SK-N-MC (cell line): ENCODE measurements around the gene ALPP.
"Not testable (repeated sequence)": the region's sequence is repeated elsewhere in the genome, so short reads cannot be mapped to it uniquely, and the experiment has no call there.

Experiments
- DNase-seq: peaks from one replicate; pipeline ENCODE4 v3.0.0-alpha.2; 2011; ENCODE audit warnings: low read depth, low spot score
- H3K27ac ChIP-seq: fragments of 200-600 bp; sonication (generic); 2 replicates; pipeline ENCODE4 v1.5.1; 2016; ENCODE audit warnings: mixed run types
- H3K36me3 ChIP-seq: fragments of 200-600 bp; sonication (generic); 2 replicates; pipeline ENCODE4 v1.6.1; 2017; ENCODE audit warnings: antibody characterized with exemption, low read length, mixed read lengths; ENCODE audit not compliant: insufficient read depth
- H3K4me3 ChIP-seq: fragments of 200-600 bp; sonication (generic); 2 replicates; pipeline ENCODE4 v1.5.1; 2016
- H3K9ac ChIP-seq: fragments of 200-600 bp; sonication (generic); 2 replicates; pipeline ENCODE4 v1.8.0; 2017; ENCODE audit warnings: mixed run types, mixed read lengths; ENCODE audit not compliant: insufficient read length
- H3K9me3 ChIP-seq: fragments of 200-600 bp; sonication (generic); 2 replicates; pipeline ENCODE4 v1.6.1; 2017; ENCODE audit warnings: low read depth, mild to moderate bottlenecking, antibody characterized with exemption, low read length, moderate library complexity, mixed read lengths
- EZH2 ChIP-seq: fragments of 200-600 bp; sonication (generic); IDR thresholded peaks from one replicate; pipeline ENCODE4 v1.6.1; 2017; ENCODE audit warnings: antibody characterized with exemption
- FOXP2 ChIP-seq: optimal IDR thresholded peaks from 2 replicates; pipeline ENCODE3; 2011; ENCODE audit warnings: mild to moderate bottlenecking, moderate library complexity; ENCODE audit not compliant: insufficient read depth; ENCODE audit errors: extremely low read length, control extremely low read depth
- POLR2AphosphoS5 ChIP-seq: IDR thresholded peaks from 2 replicates; pipeline ENCODE4 v1.6.1; 2012; ENCODE audit warnings: mild to moderate bottlenecking, low read depth, low read length, borderline replicate concordance

The ALPP gene

GRCh38 chr2:232389327-232389726, 10.8 kb downstream of the ALPP start:
- Histone ChIP-seq H3K27ac (no peak overlapping the region), H3K4me3 (no peak overlapping the region), H3K36me3 (no peaks in the 10 kb centered on the region), H3K9me3 (no peaks in the 10 kb centered on the region), H3K9ac (no peak overlapping the region)
- no peak for TF ChIP-seq EZH2
- TF ChIP-seq FOXP2, result no peak
- TF ChIP-seq POLR2AphosphoS5, result no peak
- DNase-seq, result no peak

DNA sequence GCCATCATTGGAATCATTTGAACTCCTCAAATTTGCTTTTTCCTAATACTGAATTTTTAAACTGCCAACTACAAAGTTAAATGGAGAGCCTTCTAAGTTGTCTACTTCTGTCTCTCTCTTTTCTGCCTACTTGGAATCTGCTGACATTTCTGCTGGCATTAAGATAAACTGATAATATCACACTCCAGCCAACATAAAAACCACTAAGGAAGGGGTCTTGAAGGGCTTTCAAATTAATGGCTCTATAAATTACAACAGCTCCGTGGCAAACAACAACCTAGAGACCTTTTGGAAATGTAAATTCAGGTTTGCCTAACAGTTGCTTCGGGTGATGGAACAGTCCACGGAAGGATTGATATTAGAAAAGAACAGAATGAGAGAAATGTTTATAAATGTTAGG, 12.1 kb downstream of the ALPP start:
- Histone ChIP-seq H3K9ac (no peak overlapping the region), H3K27ac (no peak overlapping the region), H3K36me3 (no peaks in the 10 kb centered on the region), H3K9me3 (no peaks in the 10 kb centered on the region), H3K4me3 (no peak overlapping the region)
- TF ChIP-seq POLR2AphosphoS5 (no peak), EZH2 (no peak), FOXP2 (no peak)
- DNase-seq, result no peak

DNA sequence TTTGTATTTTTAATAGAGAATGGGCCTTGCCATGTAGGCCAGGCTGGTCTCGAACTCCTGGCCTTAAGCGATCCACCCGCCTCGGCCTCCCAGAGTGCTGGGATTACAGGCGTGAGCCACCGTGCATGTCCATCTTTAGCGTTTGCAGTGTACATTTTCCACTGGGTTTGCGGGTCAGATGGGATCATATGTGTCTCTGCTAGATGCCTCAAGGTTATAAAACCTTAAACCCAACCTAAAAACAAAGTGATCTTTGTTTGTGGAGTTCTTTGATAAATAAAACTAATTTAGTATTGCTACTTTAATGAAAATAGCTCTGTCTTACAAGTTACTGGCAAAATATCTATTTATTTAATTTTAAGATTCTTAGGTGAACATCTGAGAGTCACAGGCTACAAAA, 15.0 kb downstream of the ALPP start:
- TF ChIP-seq EZH2 (no peak), POLR2AphosphoS5 (no peak), FOXP2 (no peak)
- H3K4me3 ChIP-seq, result no peak overlapping the region
- no peaks in the 10 kb centered on the region for H3K9me3 ChIP-seq

DNA sequence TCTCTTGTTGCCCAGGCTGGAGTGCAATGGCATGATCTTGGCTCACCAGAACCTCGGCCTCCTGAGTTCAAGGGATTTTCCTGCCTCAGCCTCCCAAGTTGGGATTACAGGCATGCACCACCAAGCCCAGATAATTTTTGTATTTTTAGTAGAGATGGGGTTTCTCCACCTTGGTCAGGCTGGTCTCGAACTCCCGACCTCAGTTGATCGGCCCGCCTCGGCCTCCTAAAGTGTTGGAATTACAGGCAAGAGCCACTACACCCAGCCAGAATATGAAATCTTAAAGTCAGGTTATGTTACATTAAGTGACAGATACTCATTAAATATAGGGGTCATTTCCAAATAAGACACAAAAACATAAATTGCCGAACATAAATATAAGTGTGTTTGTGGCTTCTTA, 15.9 kb downstream of the ALPP start:
- H3K4me3 ChIP-seq, H3K27ac ChIP-seq, H3K9ac ChIP-seq, H3K36me3 ChIP-seq, DNase-seq, H3K9me3 ChIP-seq: not testable (repeated sequence)

More for the DNA sequence above, 15.0 kb downstream of the ALPP start:
- no peak for DNase-seq
- H3K27ac ChIP-seq, result no peak overlapping the region
- no peak overlapping the region for H3K9ac ChIP-seq
- no peaks in the 10 kb centered on the region for H3K36me3 ChIP-seq

DNA sequence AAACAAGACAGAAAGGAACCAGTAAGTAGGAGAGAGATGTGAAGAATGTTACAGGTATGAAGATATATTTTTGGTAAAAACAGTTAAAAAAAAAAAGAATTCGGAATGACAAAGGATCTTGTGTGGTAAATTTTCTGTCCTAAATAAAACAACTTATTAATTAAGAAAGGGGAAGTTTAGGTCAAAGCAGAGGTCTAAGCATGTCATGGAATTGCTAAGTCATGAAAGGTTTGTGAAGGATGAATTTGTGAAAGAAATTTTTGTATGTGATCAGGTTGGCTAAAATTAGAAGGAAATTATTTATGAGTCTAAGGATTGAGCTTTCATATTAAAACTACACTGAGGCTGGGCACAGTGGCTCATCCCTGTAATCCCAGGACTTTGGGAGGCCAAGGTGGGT, 17.0 kb downstream of the ALPP start:
- DNase-seq, result no peak
- H3K27ac ChIP-seq, result no peak overlapping the region
- TF ChIP-seq FOXP2 (no peak), EZH2 (no peak), POLR2AphosphoS5 (no peak)

DNA sequence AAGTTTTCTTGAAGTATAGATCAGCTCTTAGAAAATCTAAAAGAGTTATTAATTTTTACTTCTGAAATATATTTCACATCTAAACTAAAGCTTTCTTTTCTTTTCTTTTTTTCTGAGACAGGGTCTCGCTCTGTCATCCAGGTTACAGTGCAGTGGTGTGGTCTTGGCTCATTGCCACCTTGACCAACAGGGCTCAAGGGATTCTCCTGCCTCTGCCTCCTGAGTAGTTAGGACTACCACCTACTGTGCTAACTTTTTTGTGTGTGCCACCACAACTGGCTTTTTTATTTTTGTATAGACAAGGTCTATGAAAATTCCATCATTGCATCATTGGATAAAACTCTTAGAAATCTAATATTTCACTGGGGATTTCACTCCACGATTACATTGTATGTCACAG, 18.1 kb downstream of the ALPP start:
- TF ChIP-seq FOXP2, result no peak
- TF ChIP-seq EZH2, result no peak
- TF ChIP-seq POLR2AphosphoS5, result no peak
- no peaks in the 10 kb centered on the region for H3K9me3 ChIP-seq
- no peak for DNase-seq

More for the DNA sequence above, 17.0 kb downstream of the ALPP start:
- Histone ChIP-seq H3K9me3 (no peaks in the 10 kb centered on the region), H3K36me3 (no peaks in the 10 kb centered on the region), H3K9ac (no peak overlapping the region), H3K4me3 (no peak overlapping the region)

GRCh38 chr2:232398293-232399034, 19.9 kb downstream of the ALPP start:
- Histone ChIP-seq H3K9me3 (no peaks in the 10 kb centered on the region), H3K27ac (no peak overlapping the region), H3K4me3 (no peak overlapping the region), H3K36me3 (no peaks in the 10 kb centered on the region), H3K9ac (no peak overlapping the region)
- TF ChIP-seq EZH2, result no peak
- no peak for TF ChIP-seq POLR2AphosphoS5
- TF ChIP-seq FOXP2, result no peak
- no peak for DNase-seq

More for the DNA sequence above, 18.1 kb downstream of the ALPP start:
- Histone ChIP-seq H3K9ac (no peak overlapping the region), H3K36me3 (no peaks in the 10 kb centered on the region), H3K4me3 (no peak overlapping the region), H3K27ac (no peak overlapping the region)

GRCh38 chr2:232400256-232401015, 21.9 kb downstream of the ALPP start:
- Histone ChIP-seq H3K9me3 (no peaks in the 10 kb centered on the region), H3K9ac (no peak overlapping the region), H3K36me3 (no peaks in the 10 kb centered on the region), H3K4me3 (no peak overlapping the region), H3K27ac (no peak overlapping the region)
- no peak for TF ChIP-seq FOXP2
- no peak for TF ChIP-seq POLR2AphosphoS5
- TF ChIP-seq EZH2, result no peak
- no peak for DNase-seq
